Tibial artery (tissue), 4 donors: ENCODE data around the gene TFG.

Experiments
- DNase-seq, 2 donors: peaks; one replicate each; pipeline ENCODE4 v3.0.0-alpha.2; 2019
- H3K27ac ChIP-seq, 2 donors: fragments of 200-600 bp; sonication (generic) in 1 of 2; 1 replicate in 1 of 2; 2 replicates in 1 of 2; pipeline ENCODE4 v1.5.1; 2018 to 2019; ENCODE audit warnings: mild to moderate bottlenecking in 1 of 2
- H3K27me3 ChIP-seq, 2 donors: fragments of 200-600 bp; sonication (generic) in 1 of 2; one replicate each; pipeline versions ENCODE4 v1.5.1 to v1.6.0; 2016 to 2019
- H3K36me3 ChIP-seq, 3 donors: fragments of 200-600 bp; sonication (generic) in 2 of 3; one replicate each; pipeline ENCODE4 v1.5.1; 2016 to 2019; ENCODE audit warnings: mild to moderate bottlenecking in 2 of 3
- H3K4me1 ChIP-seq, 4 donors: fragments of 200-600 bp; sonication (generic) in 2 of 4; 1 replicate in 3 of 4; 2 replicates in 1 of 4; pipeline ENCODE4 v1.5.1; 2016 to 2019
- H3K4me3 ChIP-seq, 2 donors: fragments of 200-600 bp; sonication (generic) in 1 of 2; 1 replicate in 1 of 2; 2 replicates in 1 of 2; pipeline ENCODE4 v1.5.1; 2018 to 2019; ENCODE audit warnings: mild to moderate bottlenecking in 2 of 2
- H3K9me3 ChIP-seq, 3 donors: fragments of 200-600 bp; sonication (generic) in 1 of 3; one replicate each; pipeline ENCODE4 v1.5.1; 2016 to 2019
- CTCF ChIP-seq, 2 experiments: fragments of 200-600 bp in 1 of 2; fragments of 450-650 bp in 1 of 2; IDR thresholded peaks; one replicate each; pipeline ENCODE4 v1.5.1; 2017 to 2019; ENCODE audit warnings: antibody characterized with exemption in 2 of 2, mild to moderate bottlenecking in 1 of 2, moderate library complexity in 1 of 2
- intact Hi-C: fragments of 100-400 bp; cut with DNase I; formaldehyde crosslinking; loops from one replicate; pipeline ENCODE4 v1.15.0; 2023; ENCODE audit warnings: low total_unique reads

TFG gene

GRCh38 chr3:100798012-100798411 is 88.7 kb downstream of the TFG start:
- no peaks in the 10 kb centered on the region for H3K27me3 ChIP-seq
- intact Hi-C loops, result no loop called here
- no peaks in the 10 kb centered on the region for H3K4me1 ChIP-seq
- DNase-seq, result no peak
- H3K36me3 ChIP-seq, result no peaks in the 10 kb centered on the region
- no peak for TF ChIP-seq CTCF (IDR thresholded peaks at IDR 0.05)
- no peaks in the 10 kb centered on the region for H3K9me3 ChIP-seq
- H3K27ac ChIP-seq, result no peak overlapping the region
- H3K4me3 ChIP-seq, result no peak overlapping the region
